Activated T-helper 1 cell treated with anti-CD3 and anti-CD28 coated beads, Interleukin-12 subunit alpha, Interleukin-12 subunit beta, Interleukin-2, Interleukin-4 antibody, amounts not matched to agents 30 ng/mL and 10 ng/mL and 1 ng/mL, durations not matched to agents 14 hours and 24 hours and 36 hours (primary cell): ENCODE measurements around the gene NHS. TPM values are rescaled to one million over a fixed set of nuclear protein-coding genes. Genes with fewer than 3 reads are reported as not detected.

Experiments
- DNase-seq: peaks from one replicate; pipeline ENCODE4 v3.0.0; 2021; ENCODE audit warnings: low spot score
- H3K27ac Mint-ChIP-seq: one replicate; pipeline ENCODE4 v1.8.0; 2021; ENCODE audit warnings: mild to moderate bottlenecking, mixed read lengths
- H3K27me3 Mint-ChIP-seq: one replicate; pipeline ENCODE4 v1.8.0; 2022; ENCODE audit warnings: mild to moderate bottlenecking, moderate library complexity, mixed read lengths; ENCODE audit not compliant: insufficient read depth
- H3K36me3 Mint-ChIP-seq: one replicate; pipeline ENCODE4 v1.8.0; 2021; ENCODE audit warnings: low read depth, mixed read lengths
- H3K4me1 Mint-ChIP-seq: one replicate; pipeline ENCODE4 v1.8.0; 2021; ENCODE audit warnings: low read depth, mixed read lengths
- H3K4me3 Mint-ChIP-seq: one replicate; pipeline ENCODE4 v1.8.0; 2021; ENCODE audit warnings: mild to moderate bottlenecking, moderate library complexity, mixed read lengths
- H3K9me3 Mint-ChIP-seq: one replicate; pipeline ENCODE4 v1.8.0; 2021; ENCODE audit warnings: mixed read lengths
- intact Hi-C: fragments of 100-400 bp; cut with micrococcal nuclease; formaldehyde crosslinking; loops from one replicate; pipeline ENCODE4 v1.15.1; 2024
- total RNA-seq: library from RNA; stranded (reverse); gene quantifications from 2 replicates; pipeline ENCODE4 v1.2.3, GENCODE V29; 2022

Gene NHS
- total RNA-seq, result 8.1 and 11.1 TPM in 2 replicates

- H3K4me1 Mint-ChIP-seq, result peaks cover 6% of the 10 kb centered on the region
- no peak within 1 kb of the TSS for H3K4me3 Mint-ChIP-seq
- H3K27me3 Mint-ChIP-seq, result peaks cover 13% of the 10 kb centered on the region
- intact Hi-C loops, result loop anchor here (10.0 kb wide), 1 partner anchor 320 kb away; no protein-coding TSS in a partner anchor
- no peak within 1 kb of the TSS for H3K27ac Mint-ChIP-seq
- DNase-seq, result no peak
- H3K36me3 Mint-ChIP-seq, result no peaks in the 10 kb centered on the region
- H3K9me3 Mint-ChIP-seq, result no peaks in the 10 kb centered on the region
Observed at GRCh38 chrX:17374619-17375366, at the start of gene NHS. NHS (plus strand) TSS chrX:17375200; CDS start chrX:17375758, 558 bp downstream.

DNA sequence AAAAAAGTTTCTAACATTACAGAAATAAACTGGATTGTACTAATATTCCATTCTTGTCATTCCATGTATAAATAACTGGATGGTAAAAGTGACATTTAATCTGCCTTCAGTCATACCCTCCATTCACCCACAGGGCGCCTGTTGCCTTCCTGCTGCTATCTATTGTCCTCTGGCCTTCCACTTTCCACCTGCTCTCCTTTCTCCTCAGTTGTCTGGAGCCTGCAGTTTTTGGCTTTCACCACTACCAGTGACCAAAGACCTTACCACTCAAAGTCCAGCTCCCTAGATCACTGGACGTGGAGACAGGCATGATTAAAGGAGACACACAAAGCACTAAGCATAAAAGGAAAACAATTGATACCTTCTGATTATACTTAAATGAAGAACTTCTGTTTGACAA, 46.2 kb upstream of the NHS start:
- intact Hi-C loops, result no loop called here
- Mint-ChIP-seq H3K4me1 (no peaks in the 10 kb centered on the region), H3K4me3 (no peak overlapping the region), H3K9me3 (no peaks in the 10 kb centered on the region), H3K27ac (no peak overlapping the region), H3K36me3 (no peaks in the 10 kb centered on the region), H3K27me3 (no peaks in the 10 kb centered on the region)
- no peak for DNase-seq

DNA sequence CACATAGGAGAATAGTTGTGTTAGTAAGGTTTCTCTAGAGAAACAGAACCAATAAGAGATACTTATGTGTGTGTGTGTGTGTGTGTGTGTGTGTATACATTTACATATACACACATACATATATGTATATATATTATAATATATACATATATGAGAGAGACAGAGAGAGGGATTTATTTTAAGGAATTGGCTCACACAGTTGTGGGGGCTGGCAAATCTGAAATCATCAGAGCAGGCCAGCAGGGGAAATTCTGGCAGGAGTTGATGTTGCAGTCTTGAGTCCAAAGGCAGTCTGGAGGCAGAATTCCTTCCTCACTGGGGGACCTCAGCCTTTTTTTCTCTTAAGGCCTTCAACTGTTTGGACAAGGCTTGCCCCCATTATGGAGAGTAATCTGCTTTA, 38.6 kb upstream of the NHS start:
- H3K27ac Mint-ChIP-seq, result no peak overlapping the region
- H3K9me3 Mint-ChIP-seq, result no peaks in the 10 kb centered on the region

GRCh38 chrX:17355976-17356375, 19.0 kb upstream of the NHS start:
- Mint-ChIP-seq H3K4me1 (no peaks in the 10 kb centered on the region), H3K27ac (no peak overlapping the region), H3K36me3 (no peaks in the 10 kb centered on the region), H3K4me3 (no peak overlapping the region), H3K9me3 (no peaks in the 10 kb centered on the region), H3K27me3 (no peaks in the 10 kb centered on the region)
- intact Hi-C loops, result no loop called here
- no peak for DNase-seq

More for the DNA sequence above, 38.6 kb upstream of the NHS start:
- intact Hi-C loops, result no loop called here
- Mint-ChIP-seq H3K4me3 (no peak overlapping the region), H3K4me1 (no peaks in the 10 kb centered on the region), H3K36me3 (no peaks in the 10 kb centered on the region), H3K27me3 (no peaks in the 10 kb centered on the region)
- no peak for DNase-seq

DNA sequence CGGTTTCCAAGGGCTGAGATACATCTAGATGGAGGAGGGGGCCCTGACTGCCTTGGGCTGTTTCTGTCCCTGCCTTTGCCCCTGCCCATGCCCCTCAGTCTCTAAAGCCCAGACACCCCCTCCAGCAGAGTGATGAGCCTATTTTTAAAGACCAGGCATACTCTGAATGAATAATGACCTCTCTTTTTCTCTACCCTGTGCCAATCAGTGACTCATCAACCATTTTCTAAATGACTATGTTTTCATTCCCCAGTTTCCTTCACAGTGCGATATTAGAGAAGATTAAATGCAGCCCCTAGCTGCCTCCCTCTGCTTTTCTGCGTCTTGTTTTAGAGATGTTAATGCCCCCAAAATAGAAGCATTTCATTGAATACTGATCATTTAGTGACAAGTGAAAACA, 15.5 kb upstream of the NHS start:
- Mint-ChIP-seq H3K4me3 (no peak overlapping the region), H3K27me3 (no peaks in the 10 kb centered on the region), H3K9me3 (no peaks in the 10 kb centered on the region), H3K36me3 (no peaks in the 10 kb centered on the region), H3K4me1 (no peaks in the 10 kb centered on the region), H3K27ac (no peak overlapping the region)
- no peak for DNase-seq
- intact Hi-C loops, result no loop called here

DNA sequence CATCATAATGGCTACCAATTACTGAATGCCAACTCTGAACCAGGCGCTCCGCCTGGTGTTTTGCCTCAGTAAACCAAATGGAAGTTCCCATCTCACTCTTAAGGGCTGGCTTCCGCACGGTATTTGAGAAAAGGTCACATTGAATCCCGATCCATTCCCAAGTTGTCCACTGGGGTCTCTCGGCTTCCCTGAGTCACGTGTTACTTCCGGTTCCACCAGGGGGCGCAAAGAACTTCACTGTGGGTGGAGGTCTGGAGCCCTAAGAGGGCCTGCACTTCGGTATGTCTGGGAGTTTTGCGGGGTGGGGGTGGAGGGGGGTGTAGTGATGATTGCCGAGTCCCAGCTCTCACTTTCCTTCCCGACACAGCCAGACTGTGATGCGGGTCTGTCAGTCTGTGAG, 13.4 kb upstream of the NHS start:
- H3K27me3 Mint-ChIP-seq, result peaks cover 3% of the 10 kb centered on the region
- intact Hi-C loops, result no loop called here
- DNase-seq, result no peak
- H3K27ac Mint-ChIP-seq, result no peak overlapping the region
- no peaks in the 10 kb centered on the region for H3K9me3 Mint-ChIP-seq
- H3K36me3 Mint-ChIP-seq, result no peaks in the 10 kb centered on the region
- H3K4me1 Mint-ChIP-seq, result no peaks in the 10 kb centered on the region
- no peak overlapping the region for H3K4me3 Mint-ChIP-seq

DNA sequence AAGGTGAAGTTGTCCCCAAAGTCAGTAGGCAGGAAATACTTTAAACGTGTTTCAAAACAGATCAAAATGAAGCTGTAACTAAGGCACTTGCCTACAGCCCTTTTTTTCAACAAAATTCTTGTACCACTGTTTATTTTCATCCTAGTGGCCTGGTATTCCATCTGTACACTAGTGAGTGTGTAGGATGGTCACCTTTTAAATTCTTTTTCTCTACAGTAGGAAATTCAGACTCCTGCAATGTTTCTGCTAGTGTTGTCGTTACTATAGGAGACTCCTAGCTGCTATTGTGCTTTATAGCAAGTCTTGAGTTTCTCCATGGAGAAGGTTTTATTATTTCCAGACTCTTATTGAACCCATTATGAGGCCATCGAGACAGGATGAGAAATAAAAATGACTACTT, 7.0 kb upstream of the NHS start:
- Mint-ChIP-seq H3K9me3 (no peaks in the 10 kb centered on the region), H3K27ac (no peak overlapping the region), H3K36me3 (no peaks in the 10 kb centered on the region), H3K27me3 (peaks cover 3% of the 10 kb centered on the region), H3K4me3 (no peak overlapping the region), H3K4me1 (no peaks in the 10 kb centered on the region)
- intact Hi-C loops, result no loop called here
- no peak for DNase-seq

DNA sequence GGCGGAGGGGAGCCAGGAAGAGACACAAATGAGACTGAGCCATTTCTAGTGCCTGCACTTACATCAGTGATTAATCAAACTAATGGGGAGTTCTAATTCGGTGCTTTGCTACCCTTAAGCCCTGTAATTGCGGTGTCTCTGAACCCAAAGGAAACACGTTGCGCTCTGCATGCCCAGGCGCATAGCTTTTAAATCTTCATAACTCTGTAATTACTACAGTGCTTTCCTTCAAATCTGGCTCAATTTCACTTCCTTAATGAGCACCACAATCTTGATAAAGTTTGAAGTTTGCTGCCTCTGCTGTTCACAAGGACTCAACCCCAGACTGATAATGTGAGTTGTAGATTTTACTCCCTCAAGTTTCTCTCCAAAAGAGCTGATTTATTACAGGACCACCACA, 5.7 kb upstream of the NHS start:
- H3K4me1 Mint-ChIP-seq, result no peaks in the 10 kb centered on the region
- intact Hi-C loops, result no loop called here
- no peaks in the 10 kb centered on the region for H3K9me3 Mint-ChIP-seq
- no peak overlapping the region for H3K27ac Mint-ChIP-seq
- H3K36me3 Mint-ChIP-seq, result no peaks in the 10 kb centered on the region
- DNase-seq, result no peak
- H3K27me3 Mint-ChIP-seq, result peaks cover 7% of the 10 kb centered on the region
- H3K4me3 Mint-ChIP-seq, result no peak overlapping the region

GRCh38 chrX:17370191-17370590, 4.8 kb upstream of the NHS start:
- intact Hi-C loops, result loop anchor here (10.0 kb wide), 1 partner anchor 325 kb away; no protein-coding TSS in a partner anchor
- no peak for DNase-seq
- H3K9me3 Mint-ChIP-seq, result no peaks in the 10 kb centered on the region
- no peak overlapping the region for H3K4me3 Mint-ChIP-seq
- no peaks in the 10 kb centered on the region for H3K36me3 Mint-ChIP-seq
- H3K27me3 Mint-ChIP-seq, result peaks cover 7% of the 10 kb centered on the region
- H3K27ac Mint-ChIP-seq, result no peak overlapping the region
- H3K4me1 Mint-ChIP-seq, result no peaks in the 10 kb centered on the region

DNA sequence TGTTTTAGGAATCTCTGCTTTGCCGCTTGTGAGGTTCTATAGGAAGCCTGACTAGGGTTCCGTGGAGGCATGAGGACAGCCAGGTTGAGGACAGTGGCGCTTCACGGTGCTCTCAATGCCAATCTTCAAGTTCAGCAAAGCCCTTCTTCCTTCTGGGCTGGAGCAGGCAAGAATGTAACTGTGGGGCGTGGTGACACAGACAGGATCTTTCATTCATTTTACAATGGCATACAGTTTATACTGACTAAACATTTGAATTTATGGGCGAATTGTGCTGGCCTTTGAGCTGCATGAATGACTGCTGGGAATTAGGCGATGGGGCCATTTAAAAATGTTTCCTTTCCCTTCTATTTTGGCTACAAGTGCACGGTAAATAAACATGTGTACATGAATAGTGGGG, 2.9 kb upstream of the NHS start:
- DNase-seq, result no peak
- H3K27ac Mint-ChIP-seq, result no peak overlapping the region
- H3K4me1 Mint-ChIP-seq, result no peaks in the 10 kb centered on the region
- intact Hi-C loops, result loop anchor here (10.0 kb wide), 1 partner anchor 323 kb away; no protein-coding TSS in a partner anchor
- no peaks in the 10 kb centered on the region for H3K36me3 Mint-ChIP-seq
- no peak overlapping the region for H3K4me3 Mint-ChIP-seq
- H3K9me3 Mint-ChIP-seq, result no peaks in the 10 kb centered on the region
- H3K27me3 Mint-ChIP-seq, result peaks cover 4% of the 10 kb centered on the region

DNA sequence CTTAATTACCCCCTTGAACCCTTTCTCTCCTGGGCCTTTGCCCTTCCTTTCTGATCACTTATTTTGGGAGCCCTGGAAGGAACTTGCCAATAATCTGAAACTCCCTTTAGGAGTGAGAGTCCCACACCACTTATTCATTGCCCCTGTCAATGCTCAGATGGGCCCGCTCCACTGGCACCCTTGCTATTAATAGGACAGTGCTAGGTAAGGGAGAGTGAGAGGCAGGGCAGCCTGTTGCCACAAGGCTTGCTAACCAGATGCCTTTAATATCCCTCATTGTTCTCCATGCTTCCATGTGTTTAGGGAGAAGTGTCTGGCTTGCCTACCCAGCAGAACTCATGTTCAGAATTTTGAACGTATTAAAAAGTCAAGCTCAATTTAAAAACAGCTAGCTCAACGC, 1.7 kb upstream of the NHS start:
- Mint-ChIP-seq H3K4me3 (no peak overlapping the region), H3K36me3 (no peaks in the 10 kb centered on the region), H3K9me3 (no peaks in the 10 kb centered on the region), H3K4me1 (peaks cover 6% of the 10 kb centered on the region), H3K27me3 (peaks cover 12% of the 10 kb centered on the region), H3K27ac (no peak overlapping the region)
- DNase-seq, result no peak
- intact Hi-C loops, result loop anchor here (10.0 kb wide), 1 partner anchor 321 kb away; no protein-coding TSS in a partner anchor

DNA sequence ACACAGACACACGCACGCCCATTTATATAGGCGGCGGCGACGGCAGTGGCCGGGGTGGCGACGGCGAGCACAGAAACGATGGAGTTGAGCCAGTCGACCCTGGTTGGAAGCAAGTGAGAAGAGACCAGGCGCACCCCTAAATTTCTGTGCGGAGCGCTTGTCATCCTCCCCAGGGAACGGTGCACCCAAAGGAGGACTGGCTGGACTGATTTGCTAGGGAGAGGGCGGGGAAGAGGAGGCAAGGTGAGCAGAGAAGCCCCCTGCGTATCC, 302 bp downstream of the NHS start:
- intact Hi-C loops, result loop anchor here (10.0 kb wide), 1 partner anchor 319 kb away; no protein-coding TSS in a partner anchor
- Mint-ChIP-seq H3K27ac (no peak overlapping the region), H3K4me3 (no peak overlapping the region), H3K27me3 (peaks cover 13% of the 10 kb centered on the region), H3K36me3 (no peaks in the 10 kb centered on the region), H3K4me1 (peaks cover 6% of the 10 kb centered on the region), H3K9me3 (no peaks in the 10 kb centered on the region)
- DNase-seq, result no peak

DNA sequence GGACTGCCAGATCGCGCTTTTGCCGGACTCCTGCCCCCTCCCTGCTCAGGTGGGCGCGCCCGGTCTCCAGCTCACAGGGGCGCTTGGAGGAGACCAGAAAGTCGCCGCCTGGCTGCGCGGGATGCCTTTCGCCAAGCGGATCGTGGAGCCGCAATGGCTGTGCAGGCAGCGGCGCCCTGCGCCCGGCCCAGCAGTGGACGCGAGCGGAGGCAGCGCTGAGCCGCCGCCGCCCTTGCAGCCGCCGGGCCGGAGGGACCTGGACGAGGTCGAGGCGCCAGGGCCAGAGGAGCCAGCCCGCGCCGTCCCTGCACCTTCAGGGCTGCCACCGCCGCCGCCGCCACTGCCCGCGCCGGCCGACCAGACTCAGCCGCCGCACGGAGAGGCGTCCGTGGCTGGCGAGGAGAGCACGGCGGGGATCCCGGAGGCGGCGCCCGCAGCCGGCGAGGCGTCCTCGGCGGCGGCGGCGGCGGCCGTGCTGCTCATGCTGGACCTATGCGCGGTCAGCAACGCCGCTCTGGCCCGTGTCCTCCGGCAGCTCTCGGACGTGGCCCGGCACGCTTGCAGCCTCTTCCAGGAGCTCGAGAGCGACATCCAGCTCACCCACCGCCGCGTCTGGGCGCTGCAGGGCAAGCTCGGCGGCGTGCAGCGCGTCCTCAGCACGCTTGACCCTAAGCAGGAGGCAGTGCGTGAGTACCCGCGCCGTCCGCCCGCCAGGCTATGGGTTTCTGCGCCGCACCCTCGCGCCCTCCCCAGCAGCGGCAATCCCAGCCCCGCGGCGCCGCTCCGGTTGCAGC, 834 bp downstream of the NHS start:
- Mint-ChIP-seq H3K36me3 (no peaks in the 10 kb centered on the region), H3K4me3 (no peak overlapping the region), H3K27me3 (peaks cover 13% of the 10 kb centered on the region), H3K4me1 (peaks cover 6% of the 10 kb centered on the region), H3K9me3 (no peaks in the 10 kb centered on the region), H3K27ac (no peak overlapping the region)
- intact Hi-C loops, result loop anchor here (10.0 kb wide), 1 partner anchor 319 kb away; no protein-coding TSS in a partner anchor
- DNase-seq, result no peak
